GM23338 (cell line): ENCODE results near the gene PRKACA. TPM values are rescaled to one million over a fixed set of nuclear protein-coding genes. Genes with fewer than 3 reads are reported as not detected.

Source experiments
- ATAC-seq: fragments of 200-7000 bp; cut with Tn5 transposase; 3 replicates; pipeline ENCODE4 v1.9.1; 2020
- DNase-seq: peaks from one replicate; pipeline ENCODE4 v3.0.0-alpha.2; 2015; ENCODE audit warnings: low spot score
- H2AFZ ChIP-seq: fragments of 200-600 bp; sonication (generic); 2 replicates; pipeline ENCODE4 v1.8.0; 2016; ENCODE audit warnings: antibody characterized with exemption, mild to moderate bottlenecking, moderate library complexity
- H3F3A ChIP-seq: fragments of 200-600 bp; sonication (generic); replicated peaks from 2 replicates; pipeline ENCODE4 v1.8.0; 2017; ENCODE audit warnings: antibody characterized with exemption, mixed run types, low read depth
- H3K27ac ChIP-seq: fragments of 200-600 bp; sonication (generic); 2 replicates; pipeline ENCODE4 v1.6.1; 2016; ENCODE audit warnings: low read depth
- H3K27me3 ChIP-seq: fragments of 200-600 bp; sonication (generic); 2 replicates; pipeline ENCODE4 v1.8.0; 2016; ENCODE audit warnings: mild to moderate bottlenecking, mixed run types, moderate library complexity; ENCODE audit not compliant: insufficient read depth
- H3K36me3 ChIP-seq: fragments of 200-600 bp; sonication (generic); 2 replicates; pipeline ENCODE4 v1.8.0; 2016; ENCODE audit warnings: mild to moderate bottlenecking; ENCODE audit not compliant: insufficient read depth
- H3K4me1 ChIP-seq: fragments of 200-600 bp; sonication (generic); 2 replicates; pipeline ENCODE4 v1.8.0; 2016; ENCODE audit warnings: mild to moderate bottlenecking, moderate library complexity; ENCODE audit not compliant: insufficient read depth
- H3K4me2 ChIP-seq: fragments of 200-600 bp; sonication (generic); 2 replicates; pipeline ENCODE4 v1.7.1; 2017; ENCODE audit warnings: mixed run types
- H3K4me3 ChIP-seq: fragments of 200-600 bp; sonication (generic); 2 replicates; pipeline ENCODE4 v1.6.1; 2016; ENCODE audit warnings: mixed run types
- H3K79me2 ChIP-seq: fragments of 200-600 bp; sonication (generic); replicated peaks from 2 replicates; pipeline ENCODE4 v1.8.0; 2017; ENCODE audit warnings: mild to moderate bottlenecking; ENCODE audit not compliant: insufficient read depth
- H3K9me2 ChIP-seq: fragments of 200-600 bp; sonication (generic); 2 replicates; pipeline ENCODE4 v1.8.0; 2017; ENCODE audit not compliant: insufficient read depth
- H4K20me1 ChIP-seq: fragments of 200-600 bp; sonication (generic); replicated peaks from 2 replicates; pipeline ENCODE4 v1.8.0; 2017; ENCODE audit warnings: mild to moderate bottlenecking; ENCODE audit not compliant: insufficient read depth
- H3K27ac Mint-ChIP-seq: 2 replicates; pipeline ENCODE4 v1.8.0; 2020; ENCODE audit warnings: inconsistent platforms, mild to moderate bottlenecking, moderate library complexity, mixed read lengths
- H3K27me3 Mint-ChIP-seq: 3 replicates; pipeline ENCODE4 v1.8.0; 2022; ENCODE audit warnings: low read depth, mild to moderate bottlenecking, moderate library complexity, mixed read lengths, inconsistent platforms; ENCODE audit not compliant: insufficient read depth, poor library complexity
- H3K36me3 Mint-ChIP-seq: 3 replicates; pipeline ENCODE4 v1.8.0; 2021; ENCODE audit warnings: low read depth, mild to moderate bottlenecking, inconsistent platforms, moderate library complexity, mixed read lengths
- H3K4me1 Mint-ChIP-seq: 3 replicates; pipeline ENCODE4 v1.8.0; 2020; ENCODE audit warnings: mild to moderate bottlenecking, inconsistent platforms, mixed read lengths
- H3K4me3 Mint-ChIP-seq: 3 replicates; pipeline ENCODE4 v1.8.0; 2021; ENCODE audit warnings: moderate library complexity, mild to moderate bottlenecking, inconsistent platforms, mixed read lengths
- H3K9me3 Mint-ChIP-seq: 3 replicates; pipeline ENCODE4 v1.8.0; 2020; ENCODE audit warnings: moderate library complexity, mild to moderate bottlenecking, inconsistent platforms, mixed read lengths
- CREB1 ChIP-seq: fragments of 250-450 bp; sonication (Bioruptor Pico); IDR thresholded peaks from 2 replicates; pipeline ENCODE4 v1.5.0; 2020; ENCODE audit warnings: low read depth, mild to moderate bottlenecking, moderate library complexity
- CTCF ChIP-seq, 2 experiments: fragments of 200-600 bp in 1 of 2; sonication (generic) in 1 of 2; conservative IDR thresholded peaks; 2 replicates each; pipeline versions ENCODE4 v1.5.1 to v1.6.1; 2016 to 2017; ENCODE audit warnings: antibody characterized with exemption in 2 of 2, low read depth in 2 of 2, mild to moderate bottlenecking in 2 of 2, moderate library complexity in 1 of 2
- ETS1 ChIP-seq: IDR thresholded peaks from 2 replicates; pipeline ENCODE4 v1.6.1; 2016; ENCODE audit warnings: antibody characterized with exemption
- EZH2 ChIP-seq: fragments of 200-600 bp; sonication (generic); IDR thresholded peaks from one replicate; pipeline ENCODE4 v1.8.0; 2017; ENCODE audit warnings: antibody characterized with exemption, mild to moderate bottlenecking, low read depth; ENCODE audit not compliant: unreplicated experiment
- EZH2phosphoT487 ChIP-seq: fragments of 200-600 bp; sonication (generic); IDR thresholded peaks from one replicate; pipeline ENCODE4 v1.8.1; 2018; ENCODE audit warnings: antibody characterized with exemption; ENCODE audit not compliant: unreplicated experiment
- JUNB ChIP-seq: IDR thresholded peaks from one replicate; pipeline ENCODE4 v1.6.1; 2016; ENCODE audit warnings: antibody characterized with exemption; ENCODE audit not compliant: unreplicated experiment
- NANOG ChIP-seq: IDR thresholded peaks from 2 replicates; pipeline ENCODE4 v1.6.1; 2016; ENCODE audit warnings: antibody characterized with exemption, borderline replicate concordance
- POLR2AphosphoS5 ChIP-seq: IDR thresholded peaks from 2 replicates; pipeline ENCODE4 v1.6.1; 2016; ENCODE audit warnings: antibody characterized with exemption, low read depth
- REST ChIP-seq: IDR thresholded peaks from one replicate; pipeline ENCODE4 v1.6.1; 2018; ENCODE audit warnings: antibody characterized with exemption; ENCODE audit not compliant: unreplicated experiment
- STAT1 ChIP-seq: IDR thresholded peaks from one replicate; pipeline ENCODE4 v1.6.1; 2016; ENCODE audit warnings: antibody characterized with exemption; ENCODE audit not compliant: unreplicated experiment
- ZNF114 ChIP-seq: fragments of 250-450 bp; sonication (Bioruptor Pico); IDR thresholded peaks from 2 replicates; pipeline ENCODE4 v1.5.0; 2020; ENCODE audit warnings: mild to moderate bottlenecking, moderate library complexity
- ZNF331 ChIP-seq: fragments of 250-450 bp; sonication (Bioruptor Pico); IDR thresholded peaks from 2 replicates; pipeline ENCODE4 v1.5.0; 2020; ENCODE audit warnings: low read depth, mild to moderate bottlenecking, moderate library complexity
- ZNF462 ChIP-seq: fragments of 250-450 bp; sonication (Bioruptor Pico); IDR thresholded peaks from 2 replicates; pipeline ENCODE4 v1.5.0; 2020; ENCODE audit warnings: mild to moderate bottlenecking, moderate library complexity
- polyA plus RNA-seq: library from polyadenylated mRNA; unstranded; fragments of >200 nt; fragmentation: Nextera tagmentation; extraction: Ambion mirVana; gene quantifications from 2 replicates; pipeline ENCODE4 v1.2.1, GENCODE V29; 2016
- total RNA-seq: library from RNA; depleted of rRNA; stranded (reverse); fragments of >200 nt; shearing (Covaris generic); gene quantifications from 2 replicates; pipeline ENCODE4 v1.2.3, GENCODE V29; 2014

PRKACA gene
- total and polyA plus RNA-seq, 2 experiments from 2014 or later = 13.0 to 31.3 TPM

- Histone ChIP-seq H3K27me3 (peaks cover 37% of the 10 kb centered on the region), H3K27ac (no peak overlapping the region), H3K79me2 (no peaks in the 10 kb centered on the region)
Observed at GRCh38 chr19:14080887-14081796, 36.4 kb downstream of the PRKACA start.

More at GRCh38 chr19:14080887-14081796, 36.4 kb downstream of the PRKACA start:
- peaks cover 9% of the 10 kb centered on the region for H3K27me3 Mint-ChIP-seq
- H3K36me3 ChIP-seq = no peaks in the 10 kb centered on the region
- H3K36me3 Mint-ChIP-seq = no peaks in the 10 kb centered on the region
- no peak overlapping the region for H2AFZ ChIP-seq
- H3F3A ChIP-seq = peaks cover 12% of the 10 kb centered on the region; the same call in 1 of the 2 replicates
- no peaks in the 10 kb centered on the region for H4K20me1 ChIP-seq
- ATAC-seq (peak; percentile 85), DNase-seq (peak; percentile 100)
- H3K4me3 Mint-ChIP-seq = peak overlapping the region; percentile 95
- peak overlapping the region; percentile 72 for H3K4me2 ChIP-seq
- H3K27ac Mint-ChIP-seq = peak overlapping the region; percentile 90
- H3K9me2 ChIP-seq = no peaks in the 10 kb centered on the region
- H3K4me1 Mint-ChIP-seq = peaks cover 3% of the 10 kb centered on the region; the same call in 1 of the 3 replicates
- no peaks in the 10 kb centered on the region for H3K9me3 Mint-ChIP-seq
- H3K4me1 ChIP-seq = peaks cover 10% of the 10 kb centered on the region; the same call in 1 of the 2 replicates
- peak overlapping the region; percentile 54 for H3K4me3 ChIP-seq
- TF ChIP-seq ZNF331 (CRISPR knock-in tag) = no peak
- no peak for TF ChIP-seq CTCF (conservative IDR thresholded peaks at IDR 0.05; ENCODE audit: low read depth in 2 of 2)
- TF ChIP-seq JUNB = no peak
- TF ChIP-seq NANOG = no peak
- TF ChIP-seq REST = no peak
- peak; percentile 82 for TF ChIP-seq CREB1 (CRISPR knock-in tag)
- peak; percentile 35; the same call in 1 of the 2 replicates for TF ChIP-seq POLR2AphosphoS5
- TF ChIP-seq ETS1 = peak; percentile 98
- TF ChIP-seq ZNF114 (CRISPR knock-in tag) = no peak
- TF ChIP-seq EZH2 = no peak
- no peak for TF ChIP-seq STAT1
- no peak for TF ChIP-seq EZH2phosphoT487
- no peak for TF ChIP-seq ZNF462 (CRISPR knock-in tag)
